WTC11 (cell line): ENCODE data around the gene GPC6.

Source experiments
- CTCF ChIP-seq: fragments of 200-600 bp; IDR thresholded peaks from 2 replicates; pipeline ENCODE4 v1.8.0; 2022; ENCODE audit warnings: antibody characterized with exemption
- ERG ChIP-seq: fragments of 250-450 bp; sonication (Bioruptor Pico); IDR thresholded peaks from 2 replicates; pipeline ENCODE4 v1.8.0; 2021; ENCODE audit warnings: mild to moderate bottlenecking
- FOXP1 ChIP-seq: sonication (generic); formaldehyde crosslinking; IDR thresholded peaks from 2 replicates; pipeline ENCODE4 v1.8.0; 2022; ENCODE audit warnings: missing genetic modification reagents, mild to moderate bottlenecking, moderate library complexity, borderline replicate concordance
- MXD4 ChIP-seq: fragments of 250-450 bp; sonication (Bioruptor Pico); IDR thresholded peaks from 2 replicates; pipeline ENCODE4 v1.8.0; 2021; ENCODE audit warnings: mild to moderate bottlenecking, moderate library complexity, borderline replicate concordance
- NR1H2 ChIP-seq: sonication (generic); formaldehyde crosslinking; IDR thresholded peaks from 2 replicates; pipeline ENCODE4 v1.9.0; 2021; ENCODE audit warnings: mild to moderate bottlenecking, moderate library complexity, missing genetic modification reagents
- NR2C2 ChIP-seq: sonication (generic); formaldehyde crosslinking; IDR thresholded peaks from 2 replicates; pipeline ENCODE4 v1.8.0; 2022; ENCODE audit warnings: mild to moderate bottlenecking, missing genetic modification reagents
- PRRX2 ChIP-seq: fragments of 250-450 bp; sonication (Bioruptor Pico); IDR thresholded peaks from 2 replicates; pipeline ENCODE4 v1.8.0; 2021; ENCODE audit warnings: mild to moderate bottlenecking
- RELA ChIP-seq: sonication (generic); formaldehyde crosslinking; IDR thresholded peaks from 2 replicates; pipeline ENCODE4 v1.8.1; 2022; ENCODE audit warnings: missing genetic modification reagents, mild to moderate bottlenecking, borderline replicate concordance
- SP1 ChIP-seq: sonication (generic); formaldehyde crosslinking; conservative IDR thresholded peaks from 2 replicates; pipeline ENCODE4 v1.8.1; 2022; ENCODE audit warnings: missing genetic modification reagents
- USF1 ChIP-seq: sonication (generic); formaldehyde crosslinking; IDR thresholded peaks from 2 replicates; pipeline ENCODE4 v1.8.0; 2022; ENCODE audit warnings: mild to moderate bottlenecking, missing genetic modification reagents
- ZNF232 ChIP-seq: sonication (generic); formaldehyde crosslinking; IDR thresholded peaks from 2 replicates; pipeline ENCODE4 v1.8.0; 2022; ENCODE audit warnings: mild to moderate bottlenecking, missing genetic modification reagents
- ZNF263 ChIP-seq: sonication (generic); formaldehyde crosslinking; IDR thresholded peaks from 2 replicates; pipeline ENCODE4 v1.8.1; 2022; ENCODE audit warnings: low read depth, mild to moderate bottlenecking, moderate library complexity, missing genetic modification reagents
- ZNF423 ChIP-seq: fragments of 250-450 bp; sonication (Bioruptor Pico); IDR thresholded peaks from 2 replicates; pipeline ENCODE4 v2.1.2; 2022; ENCODE audit warnings: mild to moderate bottlenecking, moderate library complexity

- no peak for TF ChIP-seq CTCF
- TF ChIP-seq USF1 (CRISPR knock-in tag) = no peak
- no peak for TF ChIP-seq RELA (CRISPR knock-in tag)
- no peak for TF ChIP-seq ZNF263 (CRISPR knock-in tag)
- no peak for TF ChIP-seq MXD4 (CRISPR knock-in tag)
- no peak for TF ChIP-seq PRRX2 (CRISPR knock-in tag)
- TF ChIP-seq ZNF423 = no peak
- TF ChIP-seq ERG (CRISPR knock-in tag) = no peak
- no peak for TF ChIP-seq NR2C2
- TF ChIP-seq NR1H2 (CRISPR knock-in tag) = no peak
- no peak for TF ChIP-seq ZNF232 (CRISPR knock-in tag)
- TF ChIP-seq FOXP1 (CRISPR knock-in tag) = no peak
- TF ChIP-seq SP1 (CRISPR knock-in tag) = no peak
Measured at GRCh38 chr13:94311893-94312292, 1085.3 kb downstream of the GPC6 start.
